HEK293 (cell line): Measurements from ENCODE around the gene BEGAIN.
A peak's percentile ranks its signal among the peaks of the same experiment; 100 is the strongest.

Source experiments
- CTCF ChIA-PET: fragments of 350-600 bp; formaldehyde crosslinking; extraction: SDS; loops from one replicate; lab custom pipeline; 2021; ENCODE audit warnings: antibody characterized with exemption; lab: Yijun Ruan, JAX
- POLR2A ChIA-PET: fragments of 300-600 bp; formaldehyde crosslinking; extraction: SDS; loops from one replicate; lab custom pipeline; 2020; ENCODE audit warnings: antibody characterized with exemption, inconsistent platforms; lab: Yijun Ruan, JAX
- H3K27ac ChIP-seq: fragments of 200-500 bp; sonication (Bioruptor generic); 2 replicates; pipeline ENCODE4 v1.5.1; 2014; ENCODE audit warnings: low read depth, low read length, control low read depth, inconsistent platforms; ENCODE audit errors: extremely low read depth
- H3K36me3 ChIP-seq, 2 experiments: fragments of 200-500 bp in 1 of 2; sonication (Bioruptor generic) in 1 of 2; 1 replicate in 1 of 2; 2 replicates in 1 of 2; pipeline ENCODE4 v1.5.1; 2014 to 2017; ENCODE audit warnings: inconsistent platforms in 2 of 2, low read length in 2 of 2; ENCODE audit not compliant: control insufficient read depth in 2 of 2, insufficient read depth in 1 of 2
- H3K4me1 ChIP-seq: fragments of 200-500 bp; sonication (Bioruptor generic); 2 replicates; pipeline ENCODE4 v1.5.1; 2014; ENCODE audit warnings: mild to moderate bottlenecking, low read length, inconsistent platforms; ENCODE audit not compliant: control insufficient read depth, insufficient read depth
- H3K4me3 ChIP-seq: 2 replicates; pipeline ENCODE4 v1.5.1; 2011; ENCODE audit warnings: low read depth, mild to moderate bottlenecking, control low read depth, low read length, moderate library complexity
- H3K9me3 ChIP-seq: fragments of 200-500 bp; sonication (Bioruptor generic); 2 replicates; pipeline ENCODE4 v1.5.1; 2014; ENCODE audit warnings: low read depth, low read length, inconsistent platforms; ENCODE audit not compliant: control insufficient read depth, insufficient read depth
- GLIS2 ChIP-seq: fragments of 450-650 bp; formaldehyde crosslinking; IDR thresholded peaks from 2 replicates; pipeline ENCODE4 v1.5.1; 2016; ENCODE audit warnings: missing biosample characterization, missing genetic modification characterization
- HOXD13 ChIP-seq: sonication (generic); formaldehyde crosslinking; IDR thresholded peaks from 2 replicates; pipeline ENCODE4 v1.8.0; 2022; ENCODE audit warnings: missing genetic modification reagents, borderline replicate concordance
- KLF1 ChIP-seq: fragments of 450-650 bp; formaldehyde crosslinking; IDR thresholded peaks from 2 replicates; pipeline ENCODE4 v1.5.1; 2016; ENCODE audit warnings: missing biosample characterization, missing genetic modification characterization
- MEIS1 ChIP-seq: sonication (generic); formaldehyde crosslinking; IDR thresholded peaks from 2 replicates; pipeline ENCODE4 v1.8.1; 2022; ENCODE audit warnings: missing genetic modification reagents, mild to moderate bottlenecking, borderline replicate concordance
- RBAK ChIP-seq: fragments of 450-650 bp; formaldehyde crosslinking; IDR thresholded peaks from 2 replicates; pipeline ENCODE4 v1.5.1; 2016; ENCODE audit warnings: missing biosample characterization, missing genetic modification characterization
- SALL2 ChIP-seq: fragments of 450-650 bp; formaldehyde crosslinking; IDR thresholded peaks from 2 replicates; pipeline ENCODE4 v1.5.0; 2017; ENCODE audit warnings: missing biosample characterization, mild to moderate bottlenecking, missing genetic modification characterization, borderline replicate concordance
- ZNF274 ChIP-seq, 2 experiments: fragments of 200-500 bp in 1 of 2; fragments of 450-650 bp in 1 of 2; sonication (Bioruptor generic) in 1 of 2; formaldehyde crosslinking in 1 of 2; IDR thresholded peaks; 2 replicates each; pipeline versions ENCODE4 v1.5.1 to v1.6.1; 2014 to 2016; ENCODE audit warnings: borderline replicate concordance in 1 of 2, inconsistent platforms in 1 of 2, low read length in 1 of 2, missing biosample characterization in 1 of 2, missing genetic modification characterization in 1 of 2
- ZNF350 ChIP-seq: fragments of 450-650 bp; formaldehyde crosslinking; IDR thresholded peaks from 2 replicates; pipeline ENCODE4 v1.5.0; 2017; ENCODE audit warnings: missing biosample characterization, mild to moderate bottlenecking, missing genetic modification characterization
- ZNF394 ChIP-seq: fragments of 450-650 bp; formaldehyde crosslinking; IDR thresholded peaks from 2 replicates; pipeline ENCODE4 v1.5.1; 2016; ENCODE audit warnings: missing biosample characterization, missing genetic modification characterization, mild to moderate bottlenecking, moderate library complexity, borderline replicate concordance
- ZNF510 ChIP-seq: fragments of 450-650 bp; formaldehyde crosslinking; IDR thresholded peaks from 2 replicates; pipeline ENCODE4 v1.5.1; 2018; ENCODE audit warnings: mild to moderate bottlenecking, missing genetic modification characterization, missing biosample characterization; ENCODE audit not compliant: insufficient replicate concordance
- ZNF529 ChIP-seq: fragments of 450-650 bp; formaldehyde crosslinking; IDR thresholded peaks from 2 replicates; pipeline ENCODE4 v1.5.1; 2017; ENCODE audit warnings: missing genetic modification characterization, missing biosample characterization; ENCODE audit not compliant: insufficient replicate concordance
- ZNF544 ChIP-seq: fragments of 450-650 bp; formaldehyde crosslinking; IDR thresholded peaks from 2 replicates; pipeline ENCODE4 v1.5.0; 2017; ENCODE audit warnings: missing biosample characterization, missing genetic modification characterization
- TF ChIP-seq, protein P1 (sequence below): fragments of 450-650 bp; formaldehyde crosslinking; IDR thresholded peaks from 2 replicates; pipeline ENCODE4 v1.5.0; 2017; ENCODE audit warnings: missing biosample characterization, missing genetic modification characterization, borderline replicate concordance
- TF ChIP-seq, protein P2 (sequence below): fragments of 450-650 bp; formaldehyde crosslinking; IDR thresholded peaks from 2 replicates; pipeline ENCODE4 v1.5.1; 2017; ENCODE audit warnings: missing biosample characterization, missing genetic modification characterization
- TF ChIP-seq, protein P3 (sequence below): fragments of 450-650 bp; formaldehyde crosslinking; IDR thresholded peaks from 2 replicates; pipeline ENCODE4 v1.5.1; 2016; ENCODE audit warnings: missing biosample characterization, missing genetic modification characterization

Gene BEGAIN

DNA sequence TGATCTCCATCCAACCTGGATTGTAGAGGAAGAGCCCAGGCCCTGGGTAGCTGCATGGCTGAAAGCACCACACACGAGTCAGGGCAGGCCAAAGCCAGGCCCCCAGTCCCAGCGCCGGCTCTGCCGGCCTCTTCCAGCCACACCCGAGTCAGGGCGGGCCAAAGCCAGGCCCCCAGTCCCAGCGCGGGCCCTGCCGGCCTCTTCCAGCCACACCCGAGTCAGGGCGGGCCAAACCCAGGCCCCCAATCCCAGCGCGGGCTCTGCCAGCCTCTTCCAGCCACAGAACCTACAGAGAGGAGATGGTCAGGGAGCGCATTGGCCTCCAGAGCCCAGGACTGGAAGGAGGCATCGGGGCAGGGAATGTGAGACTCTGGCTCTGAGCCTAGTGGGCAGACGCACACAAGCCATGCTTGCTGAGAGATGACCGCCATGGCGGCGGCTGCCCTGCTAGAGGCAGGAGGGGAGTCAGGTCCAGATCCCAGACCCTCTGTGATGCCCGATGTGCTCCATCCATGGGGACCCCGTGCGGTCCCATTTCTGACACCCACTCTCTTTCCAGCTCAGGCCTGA, 30.2 kb downstream of the BEGAIN start:
- Histone ChIP-seq H3K4me3 (no peak overlapping the region), H3K27ac (no peak overlapping the region), H3K4me1 (no peaks in the 10 kb centered on the region), H3K9me3 (no peaks in the 10 kb centered on the region), H3K36me3 (no peaks in the 10 kb centered on the region)
- TF ChIP-seq KLF1 (tag by site-specific recombination) (0 out of 2 replicates have a peak, but pooled peaks have one; percentile 24), ZNF544 (no peak)
- ChIA-PET CTCF (no interaction called here), POLR2A (no interaction called here)

DNA sequence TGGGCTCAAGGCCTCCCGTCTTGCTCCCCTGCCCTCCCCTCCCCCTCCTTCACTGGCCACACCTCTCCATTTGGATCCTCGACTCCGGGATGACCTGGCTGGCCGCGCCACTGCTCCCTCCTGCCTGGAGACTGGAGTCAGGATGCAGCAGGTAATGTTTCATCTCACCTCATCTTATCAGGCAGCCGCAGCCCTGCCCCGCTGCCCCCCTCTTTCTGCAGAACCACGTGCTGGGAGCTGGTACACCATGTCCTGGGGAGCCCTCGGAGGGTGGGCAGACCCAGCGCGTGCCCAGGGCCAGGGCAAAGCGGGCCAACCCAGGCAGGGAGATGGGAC, 31.1 kb downstream of the BEGAIN start:
- no peak overlapping the region for H3K4me3 ChIP-seq
- ChIA-PET CTCF (interaction anchor here (0.6 kb wide), 1 partner anchor 45 kb away, joined by 3 read pairs; no protein-coding TSS in a partner anchor), POLR2A (no interaction called here)
- H3K9me3 ChIP-seq: no peaks in the 10 kb centered on the region
- no peak overlapping the region for H3K27ac ChIP-seq
- H3K4me1 ChIP-seq: no peaks in the 10 kb centered on the region
- TF ChIP-seq MEIS1 (CRISPR knock-in tag) (no peak), GLIS2 (tag by site-specific recombination) (no peak), RBAK (no peak), HOXD13 (CRISPR knock-in tag) (no peak)
- TF ChIP-seq, protein P1, sequence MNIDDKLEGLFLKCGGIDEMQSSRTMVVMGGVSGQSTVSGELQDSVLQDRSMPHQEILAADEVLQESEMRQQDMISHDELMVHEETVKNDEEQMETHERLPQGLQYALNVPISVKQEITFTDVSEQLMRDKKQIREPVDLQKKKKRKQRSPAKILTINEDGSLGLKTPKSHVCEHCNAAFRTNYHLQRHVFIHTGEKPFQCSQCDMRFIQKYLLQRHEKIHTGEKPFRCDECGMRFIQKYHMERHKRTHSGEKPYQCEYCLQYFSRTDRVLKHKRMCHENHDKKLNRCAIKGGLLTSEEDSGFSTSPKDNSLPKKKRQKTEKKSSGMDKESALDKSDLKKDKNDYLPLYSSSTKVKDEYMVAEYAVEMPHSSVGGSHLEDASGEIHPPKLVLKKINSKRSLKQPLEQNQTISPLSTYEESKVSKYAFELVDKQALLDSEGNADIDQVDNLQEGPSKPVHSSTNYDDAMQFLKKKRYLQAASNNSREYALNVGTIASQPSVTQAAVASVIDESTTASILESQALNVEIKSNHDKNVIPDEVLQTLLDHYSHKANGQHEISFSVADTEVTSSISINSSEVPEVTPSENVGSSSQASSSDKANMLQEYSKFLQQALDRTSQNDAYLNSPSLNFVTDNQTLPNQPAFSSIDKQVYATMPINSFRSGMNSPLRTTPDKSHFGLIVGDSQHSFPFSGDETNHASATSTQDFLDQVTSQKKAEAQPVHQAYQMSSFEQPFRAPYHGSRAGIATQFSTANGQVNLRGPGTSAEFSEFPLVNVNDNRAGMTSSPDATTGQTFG (tag by site-specific recombination): no peak
- TF ChIP-seq, protein P2, sequence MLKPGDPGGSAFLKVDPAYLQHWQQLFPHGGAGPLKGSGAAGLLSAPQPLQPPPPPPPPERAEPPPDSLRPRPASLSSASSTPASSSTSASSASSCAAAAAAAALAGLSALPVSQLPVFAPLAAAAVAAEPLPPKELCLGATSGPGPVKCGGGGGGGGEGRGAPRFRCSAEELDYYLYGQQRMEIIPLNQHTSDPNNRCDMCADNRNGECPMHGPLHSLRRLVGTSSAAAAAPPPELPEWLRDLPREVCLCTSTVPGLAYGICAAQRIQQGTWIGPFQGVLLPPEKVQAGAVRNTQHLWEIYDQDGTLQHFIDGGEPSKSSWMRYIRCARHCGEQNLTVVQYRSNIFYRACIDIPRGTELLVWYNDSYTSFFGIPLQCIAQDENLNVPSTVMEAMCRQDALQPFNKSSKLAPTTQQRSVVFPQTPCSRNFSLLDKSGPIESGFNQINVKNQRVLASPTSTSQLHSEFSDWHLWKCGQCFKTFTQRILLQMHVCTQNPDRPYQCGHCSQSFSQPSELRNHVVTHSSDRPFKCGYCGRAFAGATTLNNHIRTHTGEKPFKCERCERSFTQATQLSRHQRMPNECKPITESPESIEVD (tag by site-specific recombination): no peak
- no peaks in the 10 kb centered on the region for H3K36me3 ChIP-seq

DNA sequence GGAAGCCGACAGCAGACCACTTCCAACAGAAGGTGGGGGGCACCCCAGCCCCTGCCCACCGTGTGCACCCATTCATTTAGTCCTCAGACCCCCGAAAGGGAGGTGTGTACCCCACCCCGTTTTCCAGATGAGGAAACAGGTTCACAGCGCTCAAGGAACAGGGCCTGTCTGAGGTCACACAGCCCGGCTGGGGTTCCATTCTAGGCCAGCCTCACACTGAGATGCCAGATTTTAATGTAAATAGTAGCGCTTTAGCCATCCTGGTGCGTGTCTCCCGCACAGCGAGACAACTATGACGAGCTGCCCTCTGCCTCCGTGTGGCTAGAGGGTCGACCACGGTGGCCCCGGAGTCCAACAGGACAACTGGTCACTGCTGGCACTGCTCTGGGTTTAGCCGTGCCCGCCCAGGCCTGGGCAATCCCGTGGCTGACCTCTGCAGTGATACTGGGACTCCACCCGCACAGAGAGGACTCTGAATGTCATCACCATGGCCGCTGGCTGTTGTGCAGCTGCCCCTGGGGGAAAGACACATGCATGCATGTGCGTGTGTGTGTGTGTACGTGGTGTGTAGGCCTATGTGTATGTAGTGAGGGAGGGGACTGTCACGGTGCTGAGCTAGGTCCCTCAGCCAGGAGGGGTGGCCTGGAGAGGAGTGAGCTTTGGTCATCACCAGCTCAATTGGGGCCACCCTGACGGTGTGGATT, 31.6 kb downstream of the BEGAIN start:
- POLR2A ChIA-PET: no interaction called here
- H3K27ac ChIP-seq: no peak overlapping the region
- H3K4me1 ChIP-seq: no peaks in the 10 kb centered on the region
- TF ChIP-seq ZNF394 (tag by site-specific recombination) (no peak), SALL2 (no peak), ZNF510 (no peak), ZNF350 (tag by site-specific recombination) (no peak), ZNF274 (IDR thresholded peaks at IDR 0.05; ENCODE audit: low read length) (no peak), ZNF274 (tag by site-specific recombination; IDR thresholded peaks at IDR 0.05; ENCODE audit: borderline replicate concordance) (no peak), ZNF529 (tag by site-specific recombination) (no peak)
- TF ChIP-seq, protein P3, sequence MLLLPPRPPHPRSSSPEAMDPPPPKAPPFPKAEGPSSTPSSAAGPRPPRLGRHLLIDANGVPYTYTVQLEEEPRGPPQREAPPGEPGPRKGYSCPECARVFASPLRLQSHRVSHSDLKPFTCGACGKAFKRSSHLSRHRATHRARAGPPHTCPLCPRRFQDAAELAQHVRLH (tag by site-specific recombination): no peak
- CTCF ChIA-PET: no interaction called here
- no peaks in the 10 kb centered on the region for H3K9me3 ChIP-seq
- H3K36me3 ChIP-seq: no peaks in the 10 kb centered on the region
- H3K4me3 ChIP-seq: no peak overlapping the region
